GM12874 (cell line): ENCODE results near the gene ZNF428.

ENCODE experiments used
- TF ChIP-seq, protein P1 (sequence below): IDR thresholded peaks from 2 replicates; pipeline ENCODE4 v1.5.1; 2011; ENCODE audit warnings: low read depth, mild to moderate bottlenecking, control low read depth, low read length, moderate library complexity; ENCODE audit not compliant: insufficient read depth

Gene ZNF428

DNA sequence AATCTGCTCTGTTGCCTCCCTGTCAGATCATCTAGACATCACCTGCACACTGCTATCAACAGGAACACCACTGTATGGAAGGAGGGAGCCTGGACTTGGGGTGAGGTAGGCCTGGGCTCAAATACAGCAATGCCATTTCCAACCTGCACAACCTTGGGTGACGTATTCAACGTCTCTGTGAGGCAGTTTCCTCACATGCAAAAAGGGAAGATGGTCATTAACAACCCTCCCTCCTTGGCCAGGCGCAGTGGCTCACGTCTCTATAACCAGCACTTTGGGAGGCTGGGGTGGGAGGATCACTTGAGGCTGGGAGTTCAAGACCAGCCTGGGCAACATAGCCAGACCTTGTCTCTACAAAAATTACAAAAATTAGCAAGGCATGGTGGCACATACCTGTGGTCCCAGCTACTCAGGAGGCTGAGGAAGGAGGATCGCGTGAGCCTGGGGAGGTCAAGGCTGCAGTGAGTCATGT lies 57.2 kb downstream of the ZNF428 start:
- TF ChIP-seq, protein P1, sequence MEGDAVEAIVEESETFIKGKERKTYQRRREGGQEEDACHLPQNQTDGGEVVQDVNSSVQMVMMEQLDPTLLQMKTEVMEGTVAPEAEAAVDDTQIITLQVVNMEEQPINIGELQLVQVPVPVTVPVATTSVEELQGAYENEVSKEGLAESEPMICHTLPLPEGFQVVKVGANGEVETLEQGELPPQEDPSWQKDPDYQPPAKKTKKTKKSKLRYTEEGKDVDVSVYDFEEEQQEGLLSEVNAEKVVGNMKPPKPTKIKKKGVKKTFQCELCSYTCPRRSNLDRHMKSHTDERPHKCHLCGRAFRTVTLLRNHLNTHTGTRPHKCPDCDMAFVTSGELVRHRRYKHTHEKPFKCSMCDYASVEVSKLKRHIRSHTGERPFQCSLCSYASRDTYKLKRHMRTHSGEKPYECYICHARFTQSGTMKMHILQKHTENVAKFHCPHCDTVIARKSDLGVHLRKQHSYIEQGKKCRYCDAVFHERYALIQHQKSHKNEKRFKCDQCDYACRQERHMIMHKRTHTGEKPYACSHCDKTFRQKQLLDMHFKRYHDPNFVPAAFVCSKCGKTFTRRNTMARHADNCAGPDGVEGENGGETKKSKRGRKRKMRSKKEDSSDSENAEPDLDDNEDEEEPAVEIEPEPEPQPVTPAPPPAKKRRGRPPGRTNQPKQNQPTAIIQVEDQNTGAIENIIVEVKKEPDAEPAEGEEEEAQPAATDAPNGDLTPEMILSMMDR: no peak

DNA sequence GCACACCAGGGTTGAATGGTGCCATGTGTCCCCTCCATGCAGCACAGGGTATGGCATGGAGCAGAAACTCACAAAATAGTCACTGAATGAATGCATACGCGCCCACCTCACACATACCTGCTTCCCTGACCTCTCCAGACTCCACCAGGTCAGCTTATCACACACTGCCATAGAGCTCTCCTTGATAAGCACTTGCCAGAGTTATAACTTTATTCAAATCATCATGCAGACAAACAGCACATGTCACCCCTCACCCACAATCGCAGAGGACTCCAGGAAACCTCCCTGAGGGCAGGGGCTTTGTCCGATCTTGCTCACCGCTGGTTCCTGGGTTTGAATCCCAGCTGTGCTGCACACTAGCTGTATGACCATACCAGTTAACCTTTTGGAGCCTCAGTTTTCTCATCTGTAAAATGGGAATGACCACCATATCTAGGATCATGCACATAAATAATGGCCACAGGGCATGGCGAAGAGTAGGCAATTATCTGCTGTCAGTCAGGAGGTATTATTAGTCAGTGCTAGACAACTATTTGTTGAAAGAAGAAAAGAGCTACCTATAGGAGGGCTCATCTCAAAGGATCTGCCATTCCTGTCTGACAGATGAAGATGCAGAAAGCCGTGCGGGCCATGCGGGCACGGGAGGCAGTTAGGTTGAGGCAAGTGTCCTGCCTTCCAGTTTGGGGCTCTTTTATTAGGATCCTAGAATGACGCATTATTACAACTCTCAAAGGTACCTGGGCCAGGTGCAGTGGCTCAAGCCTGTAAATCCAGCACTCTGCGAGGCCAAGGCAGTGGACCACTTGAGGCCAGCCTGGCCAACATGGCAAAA lies 58.1 kb downstream of the ZNF428 start:
- TF ChIP-seq, protein P1: no peak

DNA sequence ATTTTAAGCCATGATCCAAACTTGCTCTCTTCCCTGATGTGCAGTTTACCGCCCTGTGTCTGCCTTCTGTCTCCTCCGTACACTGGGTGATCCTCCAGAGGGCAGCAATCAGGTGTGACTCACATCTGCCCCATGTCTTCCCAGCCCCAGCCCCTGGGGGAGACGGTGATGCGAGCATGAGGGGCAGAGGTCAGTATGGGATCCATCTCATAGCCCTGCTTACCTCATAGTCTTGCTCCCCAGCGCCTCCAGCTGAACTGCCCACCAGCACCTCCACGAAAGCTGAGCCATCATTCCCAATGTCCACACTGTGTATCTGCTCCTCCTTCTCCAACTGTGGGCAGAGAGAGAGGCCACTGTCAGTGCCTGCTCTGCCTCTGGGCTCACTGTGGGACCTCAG lies 58.7 kb downstream of the ZNF428 start:
- TF ChIP-seq, protein P1: no peak
